NCI-H1436 treated with DMSO at 0.1 percent for 48 hours (cell line): ENCODE data around the gene RPS2.

Experiments
- DNase-seq: peaks from one replicate; lab custom pipeline; 2025; lab: John Stamatoyannopoulos, UW

The RPS2 gene

DNA sequence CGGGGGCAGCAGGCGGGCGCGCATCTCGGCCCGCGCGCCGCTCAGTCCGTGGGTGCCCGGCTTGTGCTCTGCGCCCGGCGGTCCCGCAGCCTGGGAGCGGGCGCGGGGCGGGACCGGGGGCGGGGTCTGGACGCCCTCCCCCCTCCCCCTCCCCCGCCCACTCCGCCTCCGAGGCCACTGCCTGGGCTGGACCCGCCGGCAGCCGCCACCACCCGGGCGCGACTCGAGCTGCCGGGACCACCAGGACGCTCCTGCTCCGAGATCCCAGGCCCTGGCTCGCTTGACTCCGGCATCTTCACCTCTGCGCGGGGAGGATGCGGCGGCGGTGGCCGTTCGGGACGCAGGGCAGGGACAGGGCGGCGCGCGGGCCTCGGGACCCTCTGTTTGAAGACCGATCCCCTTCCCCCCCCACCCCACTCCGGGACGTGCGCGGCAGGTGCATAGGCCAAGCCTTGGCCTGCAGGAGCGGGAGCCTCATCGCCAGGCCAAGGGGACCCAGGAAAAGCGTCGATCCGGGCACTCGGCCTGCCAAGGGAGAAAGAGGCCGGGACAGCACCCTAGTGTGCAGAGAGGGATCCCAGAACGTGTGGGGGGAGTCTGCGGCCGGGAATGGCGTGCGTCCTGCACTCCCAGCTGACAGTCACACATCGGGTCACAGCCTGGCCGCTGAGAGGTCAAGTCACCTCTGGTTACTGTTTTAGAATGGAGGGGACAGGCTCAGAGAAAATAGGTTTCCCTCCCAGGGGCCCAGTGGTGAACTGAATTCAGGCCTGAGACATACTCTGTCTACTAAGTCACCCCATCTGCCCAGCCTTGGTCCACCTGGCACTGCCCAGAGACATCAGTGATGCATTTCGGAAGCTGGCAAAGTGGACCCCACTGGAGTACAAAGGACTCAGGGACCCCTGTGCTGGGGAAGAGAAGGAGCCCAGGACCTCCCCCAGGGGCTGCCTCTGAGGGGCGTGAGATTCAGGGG is 46.0 kb downstream of the RPS2 start, which contains the start of gene HS3ST6:
TSS of gene HS3ST6 (minus strand) at position 65 of the 976 bp plus-strand sequence. CDS start 92 bp downstream, outside the sequence.
- DNase-seq: no peak

DNA sequence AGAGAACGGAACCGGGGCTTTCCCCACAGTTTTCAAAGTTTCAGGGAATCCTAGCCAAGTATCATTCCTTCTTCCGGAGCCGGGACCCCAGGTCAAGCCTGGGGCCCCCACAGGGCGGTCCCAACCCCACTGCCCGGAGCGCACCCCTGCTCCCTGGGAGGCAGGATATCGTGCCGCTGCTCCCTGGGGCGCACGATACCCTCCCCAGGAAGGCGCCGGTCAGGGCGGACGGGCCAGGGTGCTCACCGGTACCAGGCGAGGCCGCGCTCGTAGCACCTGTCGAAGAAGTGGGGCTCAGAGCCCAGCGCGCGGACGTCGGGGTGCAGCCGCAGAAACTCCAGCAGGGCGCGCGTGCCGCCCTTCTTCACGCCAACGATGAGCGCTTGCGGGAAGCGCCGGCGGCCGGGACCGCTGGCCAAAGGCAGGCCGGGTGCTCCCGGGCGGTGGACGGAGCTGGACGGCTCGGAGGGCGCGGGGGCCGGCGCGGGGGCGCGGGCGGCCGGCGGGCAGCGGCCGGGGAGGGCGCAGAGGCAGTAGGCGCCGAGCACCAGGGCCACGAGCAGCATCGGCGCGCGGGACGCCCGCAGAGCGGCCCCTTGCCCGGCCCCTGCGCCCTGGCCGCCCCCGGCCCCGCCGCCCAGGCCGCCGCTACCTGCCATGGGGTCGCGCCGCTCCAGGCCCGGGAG is 46.8 kb downstream of the RPS2 start:
- no peak for DNase-seq

DNA sequence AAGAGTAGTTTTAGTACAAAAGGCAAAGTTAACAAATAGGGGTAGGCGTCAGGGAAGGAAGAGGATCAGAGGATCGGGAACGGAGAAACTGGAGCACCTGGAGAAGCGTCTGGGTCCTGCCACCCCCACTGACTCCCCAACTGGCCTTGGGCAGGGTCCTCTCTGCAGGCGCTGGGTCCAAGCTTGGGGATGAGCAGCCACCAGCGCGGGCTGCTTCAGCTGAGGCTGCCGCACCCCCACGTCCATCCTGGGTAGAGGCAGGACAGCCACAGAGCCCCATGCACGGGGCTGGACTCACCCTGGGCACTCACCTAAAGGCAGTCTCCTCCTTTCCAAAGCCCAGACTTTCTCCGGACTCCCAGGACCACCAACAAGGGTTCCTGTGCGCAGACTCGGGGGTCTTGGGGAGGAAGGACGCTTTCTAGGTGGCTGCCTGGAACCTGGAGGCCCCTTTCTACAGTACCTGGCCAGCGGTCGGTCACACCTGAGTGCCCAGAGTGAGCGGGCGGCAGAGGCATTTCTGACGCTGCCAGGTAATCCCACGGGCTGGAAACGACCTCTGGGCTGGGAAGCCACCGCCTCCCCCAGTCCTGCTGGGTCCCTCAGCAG is 47.5 kb downstream of the RPS2 start:
- no peak for DNase-seq

DNA sequence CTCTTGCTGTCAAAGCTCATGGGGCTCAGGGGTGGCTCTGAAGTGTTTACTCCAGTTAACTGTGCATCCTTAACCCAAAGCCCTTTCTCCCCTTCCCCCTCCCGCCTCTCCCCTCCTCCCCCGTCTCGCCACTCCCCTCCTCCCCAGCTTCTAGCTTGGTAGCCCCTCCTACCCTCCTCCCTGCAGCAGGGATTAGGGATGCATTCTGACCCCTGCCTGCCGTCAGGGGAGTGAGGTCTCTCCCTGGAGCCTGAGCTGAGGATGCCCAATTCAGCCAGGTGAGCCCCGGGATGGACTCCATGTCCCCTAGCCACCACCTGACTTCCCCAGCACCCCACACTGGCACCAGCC is 48.0 kb downstream of the RPS2 start:
- DNase-seq: no peak

DNA sequence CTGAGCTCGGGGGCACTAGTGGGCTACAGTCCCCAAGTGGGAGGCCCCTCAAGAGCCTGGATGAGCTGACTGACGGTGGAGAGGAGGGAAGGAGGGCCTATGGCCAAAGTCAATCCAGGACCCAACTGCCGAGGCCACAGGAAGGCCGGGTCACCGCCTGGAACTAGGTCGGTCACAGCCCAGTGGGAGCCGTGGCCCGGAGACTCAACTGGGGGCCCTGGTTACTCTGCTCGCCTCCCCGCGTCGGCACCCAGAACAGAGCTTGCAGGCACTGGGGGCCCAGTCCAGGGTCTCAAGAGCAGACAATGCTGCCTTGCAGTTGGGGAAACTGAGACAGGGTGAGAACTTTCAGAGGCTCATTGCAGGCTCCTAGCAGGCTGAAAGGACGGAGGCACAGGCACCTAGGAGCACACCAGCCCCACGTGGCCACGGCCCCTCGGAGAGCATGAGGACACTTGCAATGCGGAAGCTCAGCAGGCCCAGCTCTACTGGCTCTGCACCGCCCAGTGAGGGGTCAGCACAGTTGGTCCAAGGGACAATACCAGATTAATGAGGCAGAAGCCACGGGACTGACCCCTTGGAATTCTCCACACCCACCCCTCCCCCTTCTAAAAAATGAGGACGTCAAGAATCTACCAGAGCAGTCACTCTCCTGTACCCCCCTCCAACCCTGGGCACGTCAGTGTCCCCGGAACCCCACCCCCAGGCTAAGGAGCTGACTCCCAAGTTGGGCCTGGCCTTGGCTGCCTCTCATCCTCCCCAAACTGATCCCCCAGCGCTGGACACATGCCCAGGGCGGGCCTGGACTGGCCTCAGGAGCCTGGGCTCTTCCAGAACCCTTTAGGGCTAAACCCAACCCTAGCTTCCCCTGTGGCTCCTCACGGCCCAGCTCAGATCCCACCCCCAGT is 48.6 kb downstream of the RPS2 start:
- DNase-seq: no peak

DNA sequence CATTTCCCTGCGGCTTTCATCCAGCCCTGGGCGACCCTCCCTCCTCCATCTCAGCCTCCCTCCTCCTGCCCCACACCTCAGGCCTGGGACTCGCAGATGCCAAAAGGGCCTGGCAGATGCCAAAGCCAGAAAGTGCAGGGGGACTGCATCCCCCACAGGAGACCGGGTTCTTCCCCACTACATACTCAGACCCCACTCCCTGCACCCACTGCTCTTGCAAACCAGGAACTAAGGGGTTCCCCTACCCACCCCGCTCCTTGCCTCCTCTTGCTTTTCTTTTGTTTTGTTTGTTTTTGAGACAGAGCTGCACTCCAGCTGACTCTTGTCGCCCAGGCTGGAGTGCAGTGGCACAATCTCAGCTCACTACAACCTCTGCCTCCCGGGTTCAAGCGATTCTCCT is 49.6 kb downstream of the RPS2 start:
- DNase-seq: no peak

DNA sequence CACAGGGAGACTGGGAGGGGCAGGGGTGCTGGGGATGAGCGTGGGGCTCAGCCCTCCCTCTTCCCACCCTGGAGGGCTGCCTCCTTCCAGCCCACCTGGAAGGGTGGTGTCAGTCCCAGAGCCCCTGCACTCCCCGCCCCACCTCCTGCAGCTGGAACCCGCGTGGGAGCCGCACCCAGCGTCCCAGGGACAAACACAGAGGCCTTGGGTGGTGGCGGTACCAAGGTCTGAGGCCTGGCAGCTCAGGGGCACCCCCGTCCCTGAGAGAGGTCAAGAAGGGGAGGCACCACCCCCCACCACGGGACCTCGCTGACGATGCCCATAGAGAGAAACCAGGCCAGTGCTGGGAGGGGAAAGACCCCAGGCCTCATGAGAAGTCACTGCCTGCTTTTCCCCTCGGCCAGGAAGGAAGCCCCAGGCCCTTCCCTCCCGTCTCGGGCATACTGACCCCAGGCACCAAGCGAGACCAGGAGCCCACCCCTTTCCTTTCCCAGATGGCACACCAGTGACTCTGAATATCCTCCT is 50.5 kb downstream of the RPS2 start:
- DNase-seq: no peak

DNA sequence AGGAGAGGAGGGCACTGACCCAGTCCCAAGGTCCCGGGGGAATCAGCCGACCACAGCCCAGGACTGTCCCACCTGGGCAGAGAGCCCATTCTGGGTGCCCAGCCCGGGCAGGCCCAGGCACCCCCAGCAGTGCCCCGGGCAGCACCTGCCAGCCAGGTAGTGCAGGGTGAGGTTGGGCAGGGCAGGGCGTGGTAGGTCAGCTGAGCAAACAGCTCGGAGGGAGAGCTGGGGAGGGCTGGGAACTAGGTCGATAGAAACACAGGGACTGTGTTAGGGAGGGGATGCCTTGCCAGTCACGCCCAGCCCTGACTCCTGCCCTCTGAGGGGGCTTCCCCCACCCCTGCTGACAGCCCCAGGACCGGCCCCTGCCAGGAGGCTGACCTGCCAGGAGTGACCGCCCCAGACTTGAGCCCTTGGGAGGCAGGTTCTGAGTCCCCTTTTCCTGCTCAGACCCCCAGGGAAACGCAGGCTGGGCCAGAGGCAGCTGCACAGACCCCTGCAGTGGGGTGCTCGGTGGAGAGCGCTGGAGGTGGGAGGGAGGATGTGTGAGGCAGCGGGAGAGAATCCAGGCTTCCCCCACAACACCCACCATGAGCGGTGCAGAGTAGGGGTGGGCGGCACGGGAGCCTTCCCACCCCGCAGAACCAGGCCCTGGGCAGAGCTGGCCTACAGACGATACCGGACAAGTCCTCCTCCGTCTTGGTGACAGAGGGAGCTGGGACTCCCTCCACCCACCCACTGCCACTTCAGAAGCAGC is 51.1 kb downstream of the RPS2 start:
- no peak for DNase-seq

DNA sequence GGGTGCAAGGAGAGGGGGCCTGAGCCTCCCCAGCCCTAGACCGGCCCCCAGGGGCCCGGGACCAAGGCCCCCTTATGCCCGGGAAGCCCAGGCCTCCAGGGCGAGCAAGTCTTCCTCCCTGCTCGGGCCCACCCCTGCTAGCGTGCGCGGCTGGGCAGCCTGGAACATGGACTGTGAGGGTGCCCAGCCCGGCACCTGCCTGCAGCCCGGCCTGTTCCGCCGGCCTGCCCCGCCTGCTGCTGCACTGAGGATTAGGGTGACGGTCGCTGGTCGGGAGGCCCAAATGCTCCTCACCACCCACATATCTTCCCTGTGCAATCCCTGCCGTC is 52.4 kb downstream of the RPS2 start:
- no peak for DNase-seq
